PC-3 (cell line): ENCODE measurements around the gene SLC12A8. TPM values are rescaled to one million over a fixed set of nuclear protein-coding genes. Genes with fewer than 3 reads are reported as not detected.

Experiments
- ATAC-seq: fragments of 200-7000 bp; cut with Tn5 transposase; 2 replicates; pipeline ENCODE4 v1.9.1; 2020; ENCODE audit warnings: mild to moderate bottlenecking, moderate library complexity
- Bru-seq: library from RNA; stranded (reverse); fragments of 400-500 nt; gene quantifications from one replicate; lab custom pipeline; 2021; lab: Mats Ljungman, UMichigan
- BruChase-seq, 2 experiments: library from RNA; stranded (reverse); fragments of 400-500 nt; gene quantifications; one replicate each; lab custom pipeline; 2021; lab: Mats Ljungman, UMichigan
- BruUV-seq: library from RNA; stranded (reverse); fragments of 400-500 nt; replicated peaks from 2 replicates; lab custom pipeline; 2021; lab: Mats Ljungman, UMichigan
- CTCF ChIA-PET: fragments of 300-600 bp; sonication (Branson Sonifier 250); formaldehyde crosslinking; loops from one replicate; lab custom pipeline; 2022; ENCODE audit warnings: antibody characterized with exemption; lab: Charles Lee
- POLR2A ChIA-PET: fragments of 300-600 bp; sonication (Branson Sonifier 250); formaldehyde crosslinking; loops from one replicate; lab custom pipeline; 2022; ENCODE audit warnings: antibody characterized with exemption; ENCODE audit not compliant: unreplicated experiment; lab: Charles Lee
- DNase-seq: peaks from one replicate; pipeline ENCODE4 v3.0.0-alpha.2; 2015
- H2AFZ ChIP-seq: fragments of 300-600 bp; sonication (generic); 2 replicates; pipeline ENCODE4 v1.6.0; 2016; ENCODE audit warnings: antibody characterized with exemption, low read length
- H3F3A ChIP-seq: fragments of 300-600 bp; sonication (generic); one replicate; pipeline ENCODE4 v1.6.0; 2017; ENCODE audit warnings: antibody characterized with exemption, low read length, control low read depth, mild to moderate bottlenecking; ENCODE audit not compliant: unreplicated experiment
- H3K27ac ChIP-seq: fragments of 300-600 bp; sonication (generic); 2 replicates; pipeline ENCODE4 v1.5.1; 2016; ENCODE audit warnings: mild to moderate bottlenecking, low read length
- H3K27me3 ChIP-seq: fragments of 300-600 bp; sonication (generic); 2 replicates; pipeline ENCODE4 v1.6.1; 2016; ENCODE audit warnings: low read length, mixed read lengths
- H3K36me3 ChIP-seq: fragments of 300-600 bp; sonication (generic); 2 replicates; pipeline ENCODE4 v1.6.1; 2016; ENCODE audit warnings: low read depth, mixed run types, low read length, mixed read lengths
- H3K4me1 ChIP-seq: fragments of 300-600 bp; sonication (generic); 2 replicates; pipeline ENCODE4 v1.5.1; 2016; ENCODE audit warnings: low read length; ENCODE audit not compliant: insufficient read depth
- H3K4me2 ChIP-seq: fragments of 300-600 bp; sonication (generic); 2 replicates; pipeline ENCODE4 v1.6.0; 2016; ENCODE audit warnings: low read length
- H3K4me3 ChIP-seq: fragments of 300-600 bp; sonication (generic); 2 replicates; pipeline ENCODE4 v1.5.1; 2016; ENCODE audit warnings: mild to moderate bottlenecking, low read length, mixed read lengths
- H3K79me2 ChIP-seq: fragments of 300-600 bp; sonication (generic); 2 replicates; pipeline ENCODE4 v1.6.1; 2017; ENCODE audit warnings: low read length, mixed read lengths
- H3K9ac ChIP-seq: fragments of 300-600 bp; sonication (generic); 2 replicates; pipeline ENCODE4 v1.6.0; 2016; ENCODE audit warnings: mild to moderate bottlenecking, low read length
- H3K9me2 ChIP-seq: fragments of 300-600 bp; sonication (generic); replicated peaks from 2 replicates; pipeline ENCODE4 v1.6.1; 2016; ENCODE audit warnings: mixed run types, low read length, mixed read lengths
- H3K9me3 ChIP-seq: fragments of 300-600 bp; sonication (generic); 2 replicates; pipeline ENCODE4 v1.6.1; 2016; ENCODE audit warnings: low read length, mixed read lengths
- H4K20me1 ChIP-seq: fragments of 300-600 bp; sonication (generic); 2 replicates; pipeline ENCODE4 v1.6.1; 2016; ENCODE audit warnings: low read length, mixed read lengths
- CTCF ChIP-seq: fragments of 300-600 bp; sonication (generic); conservative IDR thresholded peaks from 2 replicates; pipeline ENCODE4 v1.5.1; 2017; ENCODE audit warnings: antibody characterized with exemption, low read depth, mild to moderate bottlenecking, low read length
- EZH2 ChIP-seq: fragments of 300-600 bp; sonication (generic); IDR thresholded peaks from one replicate; pipeline ENCODE4 v1.6.1; 2017; ENCODE audit warnings: antibody characterized with exemption, mild to moderate bottlenecking, low read length; ENCODE audit not compliant: unreplicated experiment
- EZH2phosphoT487 ChIP-seq: fragments of 300-600 bp; sonication (generic); IDR thresholded peaks from 2 replicates; pipeline ENCODE4 v1.6.1; 2018; ENCODE audit warnings: mild to moderate bottlenecking, antibody characterized with exemption, low read length, borderline replicate concordance
- intact Hi-C: fragments of 100-400 bp; cut with micrococcal nuclease; formaldehyde crosslinking; loops from 2 replicates; pipeline ENCODE4 v1.9.0; 2023
- long read RNA-seq: library from polyadenylated mRNA; unstranded; transcript quantifications from one replicate; pipeline ENCODE4 v2.0.0, GENCODE V29; 2021; ENCODE audit not compliant: unreplicated experiment
- total RNA-seq: library from RNA; depleted of rRNA; stranded (reverse); fragments of >200 nt; gene quantifications from 2 replicates; pipeline ENCODE4 v1.2.3, GENCODE V29; 2014; rRNA removed

The SLC12A8 gene
- total RNA-seq (11.0 and 11.7 TPM in 2 replicates), Bru-seq, nascent RNA (percentile 53 among the genes with signal in this experiment), BruChase-seq, experiment 1, labeled RNA remaining after a 6-hour chase (percentile 48 among the genes with signal in this experiment), BruChase-seq, experiment 2, labeled RNA remaining after a 2-hour chase (percentile 57 among the genes with signal in this experiment)
- long read RNA-seq, transcript SLC12A8-207 (14 exons, 2,989 nt): major isoform, 10 of 40 reads
- long read RNA-seq, partial matches to known transcripts: 3 of 40 reads
- long read RNA-seq, other reads (novel, unspliced or antisense): 27 of 40 reads

GRCh38 chr3:125212509-125213363 lies at the start of gene SLC12A8:
SLC12A8 (minus strand) TSS chr3:125212748; CDS start chr3:125211349, 1,399 bp downstream.
- H3K4me3 ChIP-seq: peak within 1 kb of the TSS; percentile 79
- ChIA-PET POLR2A (interaction anchor here (0.6 kb wide), 1 partner anchor 143 kb away, joined by 8 read pairs; no protein-coding TSS in a partner anchor), CTCF (no interaction called here)
- peak within 1 kb of the TSS; percentile 92 for H3K4me2 ChIP-seq
- BruUV-seq: no TSS peak
- H3K9me3 ChIP-seq: no peaks in the 10 kb centered on the region
- no peaks in the 10 kb centered on the region for H3K9me2 ChIP-seq
- peak within 1 kb of the TSS; percentile 91 for H3K9ac ChIP-seq
- intact Hi-C loops: no loop called here
- no peaks in the 10 kb centered on the region for H3F3A ChIP-seq
- peaks cover 9% of the 10 kb centered on the region; the same call in 1 of the 2 replicates for H3K79me2 ChIP-seq
- TF ChIP-seq CTCF (no peak), EZH2phosphoT487 (no peak), EZH2 (no peak)
- H3K4me1 ChIP-seq: peaks cover 32% of the 10 kb centered on the region
- no peaks in the 10 kb centered on the region for H3K27me3 ChIP-seq
- DNase-seq: peak; percentile 7
- peak within 1 kb of the TSS; percentile 98 for H2AFZ ChIP-seq
- H3K27ac ChIP-seq: no peak within 1 kb of the TSS
- ATAC-seq: peak; percentile 70
- no peaks in the 10 kb centered on the region; the same call in 1 of the 2 replicates for H3K36me3 ChIP-seq
- no peaks in the 10 kb centered on the region for H4K20me1 ChIP-seq

- no peak for DNase-seq
- H3K9me3 ChIP-seq: no peaks in the 10 kb centered on the region
- H3K27me3 ChIP-seq: no peaks in the 10 kb centered on the region
- no TSS peak for BruUV-seq
- ChIA-PET POLR2A (no interaction called here), CTCF (no interaction called here)
- H4K20me1 ChIP-seq: no peaks in the 10 kb centered on the region
- TF ChIP-seq CTCF (no peak), EZH2 (no peak), EZH2phosphoT487 (no peak)
- no peak overlapping the region for H3K9ac ChIP-seq
- no peaks in the 10 kb centered on the region for H3F3A ChIP-seq
- no peak overlapping the region for H3K27ac ChIP-seq
- intact Hi-C loops: no loop called here
- H2AFZ ChIP-seq: no peak overlapping the region
- H3K9me2 ChIP-seq: no peaks in the 10 kb centered on the region
- H3K4me3 ChIP-seq: no peak overlapping the region
- no peak for ATAC-seq
- no peaks in the 10 kb centered on the region for H3K36me3 ChIP-seq
- H3K4me2 ChIP-seq: no peak overlapping the region
- no peaks in the 10 kb centered on the region for H3K79me2 ChIP-seq
- H3K4me1 ChIP-seq: no peaks in the 10 kb centered on the region
These were observed 49.6 kb upstream of the SLC12A8 start for GRCh38 chr3:125262161-125262560.
